MM.1S (cell line): Measurements from ENCODE around the gene ZKSCAN4.

Experiments used
- DNase-seq: peaks from one replicate; pipeline ENCODE4 v3.0.0-alpha.2; 2015
- H2AFZ ChIP-seq: fragments of 300-600 bp; sonication (generic); 2 replicates; pipeline ENCODE4 v1.6.0; 2016; ENCODE audit warnings: antibody characterized with exemption, low read length
- H3F3A ChIP-seq: fragments of 300-600 bp; sonication (generic); 2 replicates; pipeline ENCODE4 v1.6.1; 2016; ENCODE audit warnings: mild to moderate bottlenecking, antibody characterized with exemption, low read length, moderate library complexity, mixed read lengths; ENCODE audit not compliant: insufficient read depth
- H3K27ac ChIP-seq: fragments of 300-600 bp; sonication (generic); 2 replicates; pipeline ENCODE4 v1.5.1; 2016; ENCODE audit warnings: mild to moderate bottlenecking, low read length
- H3K27me3 ChIP-seq: fragments of 300-600 bp; sonication (generic); replicated peaks from 2 replicates; pipeline ENCODE4 v1.6.0; 2016; ENCODE audit warnings: low read length; ENCODE audit not compliant: insufficient read depth
- H3K36me3 ChIP-seq: fragments of 300-600 bp; sonication (generic); replicated peaks from 2 replicates; pipeline ENCODE4 v1.6.1; 2016; ENCODE audit warnings: mild to moderate bottlenecking, low read length, mixed read lengths; ENCODE audit not compliant: insufficient read depth
- H3K4me1 ChIP-seq: fragments of 300-600 bp; sonication (generic); 2 replicates; pipeline ENCODE4 v1.6.1; 2016; ENCODE audit warnings: low read length, mixed read lengths
- H3K4me2 ChIP-seq: fragments of 300-600 bp; sonication (generic); 2 replicates; pipeline ENCODE4 v1.6.0; 2016; ENCODE audit warnings: low read depth, low read length
- H3K4me3 ChIP-seq: fragments of 300-600 bp; sonication (generic); 2 replicates; pipeline ENCODE4 v1.5.1; 2016; ENCODE audit warnings: low read length, mixed read lengths
- H3K79me2 ChIP-seq: fragments of 300-600 bp; sonication (generic); 2 replicates; pipeline ENCODE4 v1.6.1; 2016; ENCODE audit warnings: mixed run types, low read length, mixed read lengths
- H3K9ac ChIP-seq: fragments of 300-600 bp; sonication (generic); 2 replicates; pipeline ENCODE4 v1.6.1; 2016; ENCODE audit warnings: low read length, mixed read lengths
- H3K9me2 ChIP-seq: fragments of 300-600 bp; sonication (generic); replicated peaks from 2 replicates; pipeline ENCODE4 v1.6.1; 2016; ENCODE audit warnings: mild to moderate bottlenecking, low read length, mixed read lengths; ENCODE audit not compliant: insufficient read depth
- H3K9me3 ChIP-seq: fragments of 300-600 bp; sonication (generic); replicated peaks from 2 replicates; pipeline ENCODE4 v1.6.1; 2016; ENCODE audit warnings: mild to moderate bottlenecking, low read length, mixed read lengths; ENCODE audit not compliant: insufficient read depth
- H4K20me1 ChIP-seq: fragments of 300-600 bp; sonication (generic); 2 replicates; pipeline ENCODE4 v1.6.1; 2016; ENCODE audit warnings: mild to moderate bottlenecking, low read length, moderate library complexity, mixed read lengths; ENCODE audit not compliant: insufficient read depth
- EZH2 ChIP-seq: fragments of 300-600 bp; sonication (generic); optimal IDR thresholded peaks from 2 replicates; pipeline ENCODE3; 2017; ENCODE audit warnings: low read depth, mild to moderate bottlenecking, antibody characterized with exemption, low read length, mixed read lengths
- EZH2phosphoT487 ChIP-seq: fragments of 300-600 bp; sonication (generic); IDR thresholded peaks from 2 replicates; pipeline ENCODE4 v1.6.1; 2018; ENCODE audit warnings: antibody characterized with exemption, low read length
- TF ChIP-seq, protein P1 (sequence below): fragments of 300-600 bp; sonication (generic); IDR thresholded peaks from 2 replicates; pipeline ENCODE4 v1.5.1; 2016; ENCODE audit warnings: antibody characterized with exemption, low read length, mixed read lengths

ZKSCAN4 gene

DNA sequence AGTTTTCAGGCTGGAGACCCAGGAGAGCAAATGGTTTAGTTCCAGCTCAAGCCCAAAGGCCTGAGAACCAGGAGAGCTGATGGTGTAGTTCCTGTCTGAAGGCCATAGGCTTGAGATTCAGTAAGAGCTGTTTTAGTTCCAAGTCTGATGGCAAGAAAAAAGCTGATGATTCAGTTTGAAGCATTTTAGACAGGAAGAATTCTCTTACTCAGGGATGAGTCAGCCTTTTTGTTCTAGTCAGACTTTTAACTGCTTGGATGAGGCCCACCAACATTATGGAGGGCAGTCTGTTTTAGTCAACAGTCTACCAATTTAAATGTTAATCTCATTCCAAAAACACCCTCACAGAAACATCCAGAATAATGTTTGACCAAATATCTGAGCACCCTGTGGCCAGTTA lies 17.4 kb upstream of the ZKSCAN4 start:
- 0 out of 2 replicates have a peak, but pooled peaks cover 4% of the 10 kb centered on the region for H3K36me3 ChIP-seq
- H3K4me1 ChIP-seq: 0 out of 2 replicates have a peak, but pooled peaks cover 5% of the 10 kb centered on the region
- no peaks in the 10 kb centered on the region for H3K9me2 ChIP-seq
- H3K27me3 ChIP-seq: no peaks in the 10 kb centered on the region
- no peak overlapping the region for H2AFZ ChIP-seq
- DNase-seq: no peak
- H3K27ac ChIP-seq: no peak overlapping the region
- no peak for TF ChIP-seq EZH2
- TF ChIP-seq, protein P1, sequence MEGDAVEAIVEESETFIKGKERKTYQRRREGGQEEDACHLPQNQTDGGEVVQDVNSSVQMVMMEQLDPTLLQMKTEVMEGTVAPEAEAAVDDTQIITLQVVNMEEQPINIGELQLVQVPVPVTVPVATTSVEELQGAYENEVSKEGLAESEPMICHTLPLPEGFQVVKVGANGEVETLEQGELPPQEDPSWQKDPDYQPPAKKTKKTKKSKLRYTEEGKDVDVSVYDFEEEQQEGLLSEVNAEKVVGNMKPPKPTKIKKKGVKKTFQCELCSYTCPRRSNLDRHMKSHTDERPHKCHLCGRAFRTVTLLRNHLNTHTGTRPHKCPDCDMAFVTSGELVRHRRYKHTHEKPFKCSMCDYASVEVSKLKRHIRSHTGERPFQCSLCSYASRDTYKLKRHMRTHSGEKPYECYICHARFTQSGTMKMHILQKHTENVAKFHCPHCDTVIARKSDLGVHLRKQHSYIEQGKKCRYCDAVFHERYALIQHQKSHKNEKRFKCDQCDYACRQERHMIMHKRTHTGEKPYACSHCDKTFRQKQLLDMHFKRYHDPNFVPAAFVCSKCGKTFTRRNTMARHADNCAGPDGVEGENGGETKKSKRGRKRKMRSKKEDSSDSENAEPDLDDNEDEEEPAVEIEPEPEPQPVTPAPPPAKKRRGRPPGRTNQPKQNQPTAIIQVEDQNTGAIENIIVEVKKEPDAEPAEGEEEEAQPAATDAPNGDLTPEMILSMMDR: no peak
- no peak for TF ChIP-seq EZH2phosphoT487
- no peaks in the 10 kb centered on the region for H3K79me2 ChIP-seq
- no peak overlapping the region for H3K4me2 ChIP-seq
- H4K20me1 ChIP-seq: no peaks in the 10 kb centered on the region
- no peaks in the 10 kb centered on the region for H3F3A ChIP-seq
- no peak overlapping the region for H3K9ac ChIP-seq
- H3K4me3 ChIP-seq: no peak overlapping the region
- no peaks in the 10 kb centered on the region for H3K9me3 ChIP-seq

DNA sequence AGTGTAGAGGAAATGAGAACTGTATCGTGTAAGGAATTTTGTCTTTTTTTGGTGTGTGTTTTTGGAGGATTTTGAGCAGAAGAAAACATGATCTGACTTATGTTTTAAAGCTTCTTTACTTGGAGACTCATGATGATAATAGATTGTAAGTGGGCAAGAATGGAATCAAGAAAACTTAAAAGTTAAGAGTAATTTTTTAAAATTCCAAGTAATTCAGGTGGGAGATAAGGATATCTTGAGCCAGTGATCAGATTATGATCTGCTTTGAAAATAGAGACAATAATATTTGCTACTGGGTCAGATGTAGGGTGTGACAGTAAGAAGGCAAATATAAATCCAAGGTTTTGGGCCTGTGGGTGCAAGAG lies 15.6 kb upstream of the ZKSCAN4 start:
- no peaks in the 10 kb centered on the region for H4K20me1 ChIP-seq

DNA sequence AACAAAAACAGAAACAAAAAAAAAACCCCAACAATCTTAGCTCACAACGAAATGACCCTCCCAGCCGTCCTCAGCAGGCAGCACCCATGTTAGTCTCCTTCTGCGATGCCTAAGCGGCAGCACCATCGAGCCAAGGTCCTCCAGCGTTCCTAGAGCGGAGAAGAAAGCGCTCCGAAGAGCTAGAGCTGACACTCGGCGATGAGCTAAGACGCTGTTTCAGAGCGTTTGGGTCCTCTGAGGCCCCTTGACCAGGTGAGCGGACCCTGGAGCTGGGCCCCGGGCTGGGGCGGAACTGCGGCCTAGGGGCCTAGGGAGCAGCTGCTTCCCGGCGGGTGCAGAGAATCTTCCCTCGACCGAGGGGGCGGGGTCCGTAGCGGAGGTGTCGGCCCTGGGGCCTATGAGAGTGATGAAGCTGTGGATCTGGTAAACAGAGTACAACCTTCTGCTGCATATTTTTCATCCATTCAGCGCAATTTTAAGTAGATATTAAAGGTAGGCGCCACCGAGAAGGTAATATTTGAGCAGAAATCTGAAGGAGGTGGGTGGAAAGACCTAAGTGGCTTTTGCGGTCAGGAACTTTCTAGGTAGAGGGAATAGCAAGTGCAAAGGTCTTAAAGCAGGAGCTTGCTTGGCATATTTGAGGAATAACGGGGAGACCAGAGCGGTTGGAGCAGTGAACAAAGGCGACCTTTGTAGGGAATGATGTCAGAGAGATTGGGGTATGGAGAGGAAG lies 15.1 kb upstream of the ZKSCAN4 start, which contains the start of gene ZSCAN26:
ZSCAN26 (plus strand) TSS at position 182 of the 733 bp plus-strand sequence. CDS start 4,777 bp downstream, outside the sequence.
- Histone ChIP-seq H3K9ac (peak within 1 kb of the TSS; percentile 61), H3K27ac (peak within 1 kb of the TSS; percentile 63; the same call in 1 of the 2 replicates), H3K36me3 (0 out of 2 replicates have a peak, but pooled peaks cover 4% of the 10 kb centered on the region), H2AFZ (peak within 1 kb of the TSS; percentile 91), H3K9me3 (no peaks in the 10 kb centered on the region), H3F3A (no peaks in the 10 kb centered on the region), H3K79me2 (no peaks in the 10 kb centered on the region), H3K4me3 (peak within 1 kb of the TSS; percentile 74), H3K4me1 (0 out of 2 replicates have a peak, but pooled peaks cover 5% of the 10 kb centered on the region), H4K20me1 (no peaks in the 10 kb centered on the region), H3K27me3 (no peaks in the 10 kb centered on the region), H3K4me2 (peak within 1 kb of the TSS; percentile 80), H3K9me2 (no peaks in the 10 kb centered on the region)
- DNase-seq: peak; percentile 85
- TF ChIP-seq EZH2 (no peak), EZH2phosphoT487 (no peak)
- TF ChIP-seq, protein P1: no peak

More for the DNA sequence above, 15.6 kb upstream of the ZKSCAN4 start:
- no peaks in the 10 kb centered on the region for H3K9me2 ChIP-seq
- 0 out of 2 replicates have a peak, but pooled peaks cover 5% of the 10 kb centered on the region for H3K4me1 ChIP-seq
- H3K4me2 ChIP-seq: peak overlapping the region; percentile 80
- H2AFZ ChIP-seq: peak overlapping the region; percentile 91
- H3K9me3 ChIP-seq: no peaks in the 10 kb centered on the region
- DNase-seq: no peak
- no peaks in the 10 kb centered on the region for H3K79me2 ChIP-seq
- H3K27ac ChIP-seq: no peak overlapping the region
- H3K4me3 ChIP-seq: peak overlapping the region; percentile 74
- 0 out of 2 replicates have a peak, but pooled peaks cover 4% of the 10 kb centered on the region for H3K36me3 ChIP-seq
- peak overlapping the region; percentile 61; the same call in 1 of the 2 replicates for H3K9ac ChIP-seq
- no peaks in the 10 kb centered on the region for H3F3A ChIP-seq
- H3K27me3 ChIP-seq: no peaks in the 10 kb centered on the region
- TF ChIP-seq, protein P1: no peak
- TF ChIP-seq EZH2: no peak
- no peak for TF ChIP-seq EZH2phosphoT487
